GM21528 (cell line): ENCODE measurements around the gene TRO.

ENCODE experiments used
- ATAC-seq: cut with Tn5 transposase; IDR thresholded peaks from one replicate; pipeline ENCODE4 v1.9.1; 2021; ENCODE audit warnings: mild to moderate bottlenecking, moderate library complexity; ENCODE audit not compliant: unreplicated experiment, low FRiP score

TRO gene

DNA sequence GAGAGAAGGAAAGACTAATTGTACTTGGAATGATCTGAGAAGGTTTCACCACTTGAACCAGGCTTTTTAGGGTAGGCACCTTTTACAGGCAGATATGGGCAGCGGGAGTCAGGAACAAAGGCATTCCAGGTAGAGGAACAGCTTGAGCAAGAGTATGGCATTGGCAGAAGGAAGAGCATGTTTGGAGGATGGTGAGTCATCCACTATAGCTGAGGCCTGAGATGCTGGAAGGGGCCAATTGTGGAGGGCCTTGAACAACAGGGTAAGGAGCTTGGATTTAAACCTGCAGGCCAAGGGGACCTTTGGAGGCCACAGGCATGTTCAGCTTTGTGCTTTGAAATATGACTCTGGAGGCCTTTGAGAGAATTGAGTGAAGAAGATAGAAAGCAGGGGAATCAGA lies 41.1 kb downstream of the TRO start:
- ATAC-seq = no peak

DNA sequence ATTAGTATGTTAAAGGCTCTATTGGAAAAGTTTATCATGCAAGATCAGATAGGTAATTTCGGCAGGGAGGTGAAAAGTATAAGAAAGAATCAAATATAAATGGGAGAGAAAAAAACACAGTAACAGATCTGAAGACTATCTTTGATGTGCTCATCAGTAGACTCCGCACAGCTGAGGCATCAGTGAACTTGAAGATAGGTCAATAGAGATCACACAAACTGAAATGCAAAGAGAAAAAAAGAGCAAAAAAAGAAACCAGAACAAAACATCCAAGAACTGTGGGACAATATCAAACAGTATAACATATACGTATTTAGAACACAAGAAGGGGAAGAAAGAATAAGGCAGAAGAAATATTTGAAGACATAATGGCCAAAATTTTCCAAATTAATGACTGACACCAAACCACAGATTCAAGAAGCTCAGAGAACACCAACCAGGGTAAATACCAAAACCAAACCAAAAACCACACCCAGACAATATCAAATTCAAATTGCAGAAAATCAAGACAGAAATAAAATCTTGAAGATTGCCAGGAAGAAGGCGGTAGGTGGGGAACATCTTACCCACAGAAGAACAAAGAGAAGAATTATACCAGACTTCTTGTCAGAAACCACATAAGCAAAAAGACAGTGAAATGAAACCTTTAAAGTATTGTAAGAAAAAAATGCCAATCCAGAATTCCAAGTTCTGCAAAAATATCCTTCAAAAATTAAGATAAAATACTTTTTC lies 44.3 kb downstream of the TRO start:
- ATAC-seq = no peak

DNA sequence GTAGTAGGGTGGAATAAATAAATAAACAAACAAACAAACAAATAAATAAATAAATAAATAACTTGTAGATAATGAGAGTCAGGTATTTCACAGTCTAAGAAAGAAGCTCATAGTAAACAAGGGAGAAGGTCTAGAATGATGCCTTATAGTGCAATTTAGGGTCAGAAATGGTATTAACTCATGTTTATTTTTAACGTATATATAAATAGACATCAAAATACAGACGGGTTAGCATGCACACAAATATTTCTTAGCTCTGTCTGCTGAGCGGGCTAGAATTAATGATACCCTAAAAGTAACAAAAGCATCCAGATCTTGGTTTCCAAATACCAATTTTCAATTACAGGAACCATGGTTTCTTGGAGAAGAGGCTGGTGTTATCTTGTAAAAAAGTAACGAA lies 56.8 kb downstream of the TRO start:
- no peak for ATAC-seq

DNA sequence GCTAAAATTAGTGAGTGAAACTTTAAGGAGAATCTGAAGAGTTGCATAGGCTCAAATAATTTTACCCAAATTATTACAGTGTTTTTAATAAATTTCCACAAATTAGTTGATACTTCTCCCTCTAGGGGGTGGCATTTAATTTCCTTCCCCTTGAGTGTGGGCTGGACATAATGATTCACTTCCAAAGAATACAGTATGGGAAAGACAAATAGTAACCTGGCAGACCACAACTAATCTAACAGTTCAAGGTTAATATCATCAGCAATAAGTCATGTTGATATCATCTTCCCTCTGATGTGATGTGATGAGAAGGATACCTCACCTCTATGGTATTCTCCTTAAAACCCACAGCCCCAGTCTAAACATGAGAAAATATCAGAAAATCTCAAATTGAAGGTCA lies 57.8 kb downstream of the TRO start:
- no peak for ATAC-seq

DNA sequence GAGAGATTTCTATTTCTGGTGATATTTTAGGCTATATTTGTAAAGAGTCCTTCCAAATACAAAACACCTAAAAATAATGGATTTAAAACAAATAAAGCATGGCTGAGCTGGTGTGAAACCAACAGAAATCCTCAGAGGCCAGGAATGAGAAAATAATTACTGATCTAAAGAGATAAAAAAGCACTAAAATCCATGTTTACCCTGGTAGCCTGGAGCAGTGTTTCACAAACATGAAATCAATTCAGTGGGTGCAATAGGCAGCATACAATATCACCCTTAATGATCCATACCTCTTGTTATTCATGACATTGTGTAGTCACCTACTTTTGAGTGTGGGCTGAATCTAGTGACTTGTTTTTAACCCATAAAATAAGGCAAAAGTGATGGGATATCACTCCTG lies 58.8 kb downstream of the TRO start:
- ATAC-seq = no peak

DNA sequence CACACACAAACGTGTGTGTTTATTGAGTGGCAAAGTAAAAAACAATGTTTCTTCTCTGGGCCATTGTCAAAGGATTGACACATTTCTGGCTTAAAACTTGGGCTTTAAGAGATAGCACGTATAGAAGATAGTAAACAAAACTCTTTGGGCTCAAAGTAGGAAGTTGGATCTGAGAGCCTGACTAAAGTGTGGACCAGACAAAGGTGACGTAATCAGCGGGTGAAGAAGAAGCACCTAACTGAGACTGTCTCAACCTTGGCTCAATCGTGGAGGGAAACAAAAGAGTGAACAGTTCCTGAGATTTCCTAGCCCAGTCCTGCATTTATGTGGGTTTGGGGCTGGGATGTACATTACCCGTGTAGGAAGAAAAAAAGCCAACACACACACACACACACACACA lies 59.7 kb downstream of the TRO start:
- ATAC-seq = no peak
